Heart left ventricle (tissue), 16 donors: ENCODE results near the gene SIX2. TPM values are rescaled to one million over a fixed set of nuclear protein-coding genes. Genes with fewer than 3 reads are reported as not detected.

ENCODE experiments used
- ATAC-seq, 4 donors: fragments of 200-7000 bp; cut with Tn5 transposase; one replicate each; pipeline ENCODE4 v1.9.1; 2020 to 2022; ENCODE audit warnings: moderate library complexity in 4 of 4, mild to moderate bottlenecking in 3 of 4, moderate number of reproducible peaks in 1 of 4
- DNase-seq, 5 donors: peaks; one replicate each; pipeline ENCODE4 v3.0.0-alpha.2; 2020
- H3K27ac ChIP-seq, 12 donors: fragments of 200-600 bp; sonication (generic) in 4 of 12; one replicate each; pipeline versions ENCODE4 v1.5.0 to v1.8.0; 2016 to 2022; ENCODE audit warnings: mild to moderate bottlenecking in 2 of 12
- H3K27me3 ChIP-seq, 9 donors: fragments of 200-600 bp; sonication (generic) in 2 of 9; one replicate each; pipeline versions ENCODE4 v1.5.1 to v1.8.0; 2016 to 2022; ENCODE audit warnings: mild to moderate bottlenecking in 3 of 9
- H3K36me3 ChIP-seq, 9 donors: fragments of 200-600 bp; sonication (generic) in 2 of 9; one replicate each; pipeline versions ENCODE4 v1.5.0 to v1.8.0; 2018 to 2022; ENCODE audit warnings: mild to moderate bottlenecking in 2 of 9
- H3K4me1 ChIP-seq, 12 donors: fragments of 200-600 bp; sonication (generic) in 4 of 12; one replicate each; pipeline versions ENCODE4 v1.5.0 to v1.8.0; 2016 to 2022; ENCODE audit warnings: mild to moderate bottlenecking in 3 of 12
- H3K4me3 ChIP-seq, 12 donors: fragments of 200-600 bp; sonication (generic) in 4 of 12; one replicate each; pipeline versions ENCODE4 v1.5.0 to v1.8.0; 2017 to 2022; ENCODE audit warnings: mild to moderate bottlenecking in 9 of 12, moderate library complexity in 4 of 12
- H3K9me3 ChIP-seq, 12 donors: fragments of 200-600 bp; sonication (generic) in 4 of 12; one replicate each; pipeline versions ENCODE4 v1.5.0 to v1.8.0; 2016 to 2022; ENCODE audit warnings: mild to moderate bottlenecking in 1 of 12
- CTCF ChIP-seq, 12 donors: fragments of 200-600 bp; sonication (generic) in 4 of 12; IDR thresholded peaks; one replicate each; pipeline versions ENCODE4 v1.5.0 to v1.8.0; 2018 to 2022; ENCODE audit warnings: antibody characterized with exemption in 12 of 12, mild to moderate bottlenecking in 5 of 12
- POLR2A ChIP-seq, 2 donors: fragments of 450-650 bp; IDR thresholded peaks; one replicate each; pipeline ENCODE4 v1.6.1; 2017; ENCODE audit warnings: antibody characterized with exemption in 2 of 2, mild to moderate bottlenecking in 2 of 2, moderate library complexity in 2 of 2
- WGBS, 4 donors: extraction: QIAGEN DNeasy Blood & Tissue Kit in 2 of 4; methylation state at CpG; one replicate each; pipeline versions ENCODE4 v1.1.5 to v1.1.7; 2013 to 2018; 5-methylcytosine and 5-hydroxymethylcytosine counted together
- intact Hi-C, 10 donors: fragments of 100-400 bp; cut with DNase I; formaldehyde crosslinking; loops; one replicate each; pipeline versions ENCODE4 v1.11.1 to v1.14.2; 2022
- polyA plus RNA-seq, 2 donors: library from polyadenylated mRNA; stranded (reverse); fragments of 200-250 nt; gene quantifications; one replicate each; pipeline ENCODE4 v1.2.3, GENCODE V29; 2013
- total RNA-seq, 9 donors: library from RNA; depleted of rRNA in 2 of 9; stranded (reverse); fragments of >200 nt in 2 of 9; fragmentation: NEBNext Ultra II Directional in 3 of 9; extraction: Animal tissue kit (Norgen Biotek cat#: 25700) in 3 of 9; gene quantifications; one replicate each; pipeline versions ENCODE4 v1.1.0 to v1.2.4, GENCODE V29; 2016 to 2023
- donor health status: ischemic (EF 13 %, LVEDD 7.1; RV severe dilation, severe dysfunction).
- donor health status: healthy with polysubstance abuse.
- donor health status: DM: no; HTN: yes; CAD: no.
- donor health status: DM: no; HTN: no; CAD: no.
- donor health status: ischemic (EF 25% LVEDD 6.9; RV normal size, moderate dysfunction).
- donor health status: ischemic (EF 25% LVEDD 5.7; RV mildly dilated, moderate dysfunction).
- donor health status: healthy.
- donor health status: DM: yes; HTN: yes; CAD: no.
- donor health status: ischemic (EF 35%, LVEDD 5.7; RV mildly dilated, moderate dysfunction).
- donor health status: nonischemic (EF 11% LVEDD 7.7; RV severe dilation, severe dysfunction).
- donor health status: DM: yes; HTN: yes; CAD: no.
- donor health status: PGD.
- donor health status: ischemic (EF 29% LVEDD 5.4; RV normal size, mild dysfunction).
- donor health status: nonischemic (EF 23%, LVEDD 6.1; RV moderate dilation, normal function).

The SIX2 gene
- total and polyA plus RNA-seq, 11 donors, result 0.32 to 2.0 (median 0.99) TPM

DNA sequence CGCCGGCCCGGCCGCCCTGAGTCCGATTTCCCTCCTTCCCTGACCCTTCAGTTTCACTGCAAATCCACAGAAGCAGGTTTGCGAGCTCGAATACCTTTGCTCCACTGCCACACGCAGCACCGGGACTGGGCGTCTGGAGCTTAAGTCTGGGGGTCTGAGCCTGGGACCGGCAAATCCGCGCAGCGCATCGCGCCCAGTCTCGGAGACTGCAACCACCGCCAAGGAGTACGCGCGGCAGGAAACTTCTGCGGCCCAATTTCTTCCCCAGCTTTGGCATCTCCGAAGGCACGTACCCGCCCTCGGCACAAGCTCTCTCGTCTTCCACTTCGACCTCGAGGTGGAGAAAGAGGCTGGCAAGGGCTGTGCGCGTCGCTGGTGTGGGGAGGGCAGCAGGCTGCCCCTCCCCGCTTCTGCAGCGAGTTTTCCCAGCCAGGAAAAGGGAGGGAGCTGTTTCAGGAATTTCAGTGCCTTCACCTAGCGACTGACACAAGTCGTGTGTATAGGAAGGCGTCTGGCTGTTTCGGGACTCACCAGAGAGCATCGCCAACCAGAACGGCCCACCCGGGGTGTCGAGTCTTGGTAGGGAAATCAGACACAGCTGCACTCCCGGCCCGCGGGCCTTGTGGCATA, 4.6 kb downstream of the SIX2 start:
- intact Hi-C loops, result no loop called here
- Histone ChIP-seq H3K4me3 (peak overlapping the region in 8 of 12 donors; percentile 10 to 30 (median 22)), H3K27me3 (peaks cover 62 to 99% (median 90%) of the 10 kb centered on the region in 9 donors), H3K4me1 (peaks cover 4 to 64% (median 29%) of the 10 kb centered on the region in 12 donors), H3K27ac (no peak overlapping the region), H3K9me3 (no peaks in the 10 kb centered on the region), H3K36me3 (no peaks in the 10 kb centered on the region)
- no peak for TF ChIP-seq POLR2A (IDR thresholded peaks at IDR 0.05)
- TF ChIP-seq CTCF (IDR thresholded peaks at IDR 0.05), result no peak
- ATAC-seq, result no peak
- no peak for DNase-seq
- 13 to 23% (median 16%) methylated on average over 32 to 45 of the region's 45 CpGs for WGBS, 4 donors

GRCh38 chr2:45003579-45004551, 5.4 kb downstream of the SIX2 start:
- Histone ChIP-seq H3K4me1 (peaks cover 4 to 58% (median 29%) of the 10 kb centered on the region in 12 donors), H3K27ac (no peak overlapping the region), H3K4me3 (peak overlapping the region in 9 of 12 donors; percentile 2 to 30 (median 21)), H3K9me3 (no peaks in the 10 kb centered on the region), H3K36me3 (no peaks in the 10 kb centered on the region), H3K27me3 (peaks cover 65 to 100% (median 97%) of the 10 kb centered on the region in 9 donors)
- WGBS, 4 donors, result 21 to 31% (median 26%) methylated on average over 34 to 41 of the region's 41 CpGs
- intact Hi-C loops, result no loop called here
- DNase-seq, result no peak
- no peak for ATAC-seq
- TF ChIP-seq POLR2A (IDR thresholded peaks at IDR 0.05) (no peak), CTCF (IDR thresholded peaks at IDR 0.05) (no peak)

DNA sequence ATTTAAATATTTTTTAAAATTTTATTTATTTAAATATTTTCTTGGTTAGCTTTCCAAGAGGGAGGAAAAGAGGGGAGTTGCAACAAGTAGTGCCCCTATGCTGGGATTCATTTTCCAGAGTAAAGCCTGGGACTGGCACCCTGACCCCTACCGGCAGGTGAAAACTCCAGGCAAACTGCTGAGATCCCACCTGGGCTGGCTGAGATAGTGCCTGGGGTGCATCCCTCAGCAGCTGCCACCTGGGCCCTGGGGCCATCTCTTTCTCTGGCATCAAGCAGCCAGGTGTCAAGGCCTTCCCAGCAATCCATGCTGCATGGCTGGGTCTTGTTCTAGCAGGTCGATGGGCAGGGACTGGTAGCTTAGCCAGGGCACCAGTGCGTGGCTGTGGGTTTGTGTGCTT, 6.6 kb downstream of the SIX2 start:
- Histone ChIP-seq H3K4me1 (peaks cover 0 to 46% (median 21%) of the 10 kb centered on the region in 12 donors), H3K27ac (no peak overlapping the region), H3K9me3 (no peaks in the 10 kb centered on the region), H3K27me3 (peaks cover 61 to 100% (median 96%) of the 10 kb centered on the region in 9 donors), H3K36me3 (no peaks in the 10 kb centered on the region), H3K4me3 (no peak overlapping the region)
- DNase-seq, result no peak
- ATAC-seq, result no peak
- WGBS, 4 donors, result 45 to 55% (median 49%) methylated on average over 3 of the region's 3 CpGs
- no peak for TF ChIP-seq POLR2A (IDR thresholded peaks at IDR 0.05)
- TF ChIP-seq CTCF (IDR thresholded peaks at IDR 0.05), result no peak
- intact Hi-C loops, result no loop called here

DNA sequence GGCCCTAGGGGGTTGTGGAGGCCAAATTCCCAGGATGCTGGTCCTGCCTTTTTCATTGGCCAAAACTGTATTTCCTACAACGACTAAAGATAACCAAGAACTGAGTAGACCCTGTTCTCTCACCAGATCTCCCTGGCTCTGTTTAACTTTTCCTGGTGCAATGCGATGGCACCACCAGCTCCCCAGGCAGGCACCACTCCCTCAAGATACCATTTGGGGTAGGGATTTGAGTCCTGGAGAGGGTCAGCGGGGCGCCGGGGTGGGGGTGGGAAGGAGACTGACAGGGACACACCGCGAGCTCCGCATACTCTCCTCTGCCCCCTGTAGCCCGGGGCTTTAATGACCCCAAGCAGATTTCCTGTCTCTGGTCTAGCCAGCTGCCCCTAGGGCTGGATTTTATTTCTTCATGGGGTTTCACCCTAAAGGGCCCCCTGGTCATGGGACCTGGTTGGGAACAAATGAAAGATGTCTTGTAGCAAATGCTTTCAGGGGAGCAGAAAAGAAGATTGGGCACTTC, 7.3 kb downstream of the SIX2 start:
- H3K4me3 ChIP-seq, result peak overlapping the region in 4 of 12 donors; percentile 7 to 41 (median 35)
- peaks cover 60 to 100% (median 96%) of the 10 kb centered on the region in 9 donors for H3K27me3 ChIP-seq
- DNase-seq, result no peak

More for the DNA sequence above, 7.3 kb downstream of the SIX2 start:
- no peak for ATAC-seq
- peak overlapping the region in 1 of 12 donors; percentile 14 for H3K27ac ChIP-seq
- peaks cover 0 to 44% (median 21%) of the 10 kb centered on the region in 12 donors for H3K4me1 ChIP-seq
- no peaks in the 10 kb centered on the region for H3K36me3 ChIP-seq
- no peaks in the 10 kb centered on the region for H3K9me3 ChIP-seq
- intact Hi-C loops, result no loop called here
- WGBS, 4 donors, result 13 to 19% (median 14%) methylated on average over 7 to 9 of the region's 9 CpGs
- TF ChIP-seq CTCF (IDR thresholded peaks at IDR 0.05) (no peak), POLR2A (IDR thresholded peaks at IDR 0.05) (no peak)
